GM10266 (cell line): ENCODE data around the gene DLG1.

Experiments
- DNase-seq: peaks from one replicate; pipeline ENCODE4 v3.0.0; 2012; ENCODE audit errors: extremely low spot score
- TF ChIP-seq, protein P1 (sequence below): IDR thresholded peaks from 2 replicates; pipeline ENCODE4 v1.5.1; 2012; ENCODE audit warnings: mild to moderate bottlenecking, low read depth; ENCODE audit not compliant: control insufficient read depth, insufficient read depth; ENCODE audit errors: missing control alignments

Gene DLG1

DNA sequence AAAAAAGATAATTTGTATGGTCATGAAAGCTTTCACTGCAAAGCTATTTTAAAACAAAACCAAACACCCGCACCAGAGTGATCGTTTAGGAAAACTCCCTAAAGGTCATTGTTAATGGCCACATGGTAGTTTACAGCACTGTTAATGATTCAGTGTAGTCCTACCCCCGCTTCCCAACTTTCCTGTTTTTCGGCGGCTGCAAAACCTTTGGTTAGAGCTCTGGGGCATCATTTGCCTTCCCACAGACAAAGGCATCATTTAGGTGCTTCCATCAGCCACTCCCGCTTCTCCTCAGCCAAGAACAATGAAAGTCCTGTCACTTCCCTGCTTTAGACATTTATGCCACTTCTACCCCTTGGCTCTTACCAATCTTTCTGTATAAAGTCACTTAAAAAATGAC lies 279.4 kb downstream of the DLG1 start:
- DNase-seq, result no peak

GRCh38 chr3:197017003-197017402 lies 281.4 kb downstream of the DLG1 start:
- DNase-seq, result no peak
- TF ChIP-seq, protein P1, sequence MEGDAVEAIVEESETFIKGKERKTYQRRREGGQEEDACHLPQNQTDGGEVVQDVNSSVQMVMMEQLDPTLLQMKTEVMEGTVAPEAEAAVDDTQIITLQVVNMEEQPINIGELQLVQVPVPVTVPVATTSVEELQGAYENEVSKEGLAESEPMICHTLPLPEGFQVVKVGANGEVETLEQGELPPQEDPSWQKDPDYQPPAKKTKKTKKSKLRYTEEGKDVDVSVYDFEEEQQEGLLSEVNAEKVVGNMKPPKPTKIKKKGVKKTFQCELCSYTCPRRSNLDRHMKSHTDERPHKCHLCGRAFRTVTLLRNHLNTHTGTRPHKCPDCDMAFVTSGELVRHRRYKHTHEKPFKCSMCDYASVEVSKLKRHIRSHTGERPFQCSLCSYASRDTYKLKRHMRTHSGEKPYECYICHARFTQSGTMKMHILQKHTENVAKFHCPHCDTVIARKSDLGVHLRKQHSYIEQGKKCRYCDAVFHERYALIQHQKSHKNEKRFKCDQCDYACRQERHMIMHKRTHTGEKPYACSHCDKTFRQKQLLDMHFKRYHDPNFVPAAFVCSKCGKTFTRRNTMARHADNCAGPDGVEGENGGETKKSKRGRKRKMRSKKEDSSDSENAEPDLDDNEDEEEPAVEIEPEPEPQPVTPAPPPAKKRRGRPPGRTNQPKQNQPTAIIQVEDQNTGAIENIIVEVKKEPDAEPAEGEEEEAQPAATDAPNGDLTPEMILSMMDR, result no peak

More for the DNA sequence above, 279.4 kb downstream of the DLG1 start:
- TF ChIP-seq, protein P1, result no peak

- no peak for DNase-seq
- TF ChIP-seq, protein P1, result no peak
Observed at GRCh38 chr3:197015790-197016736, 282.3 kb downstream of the DLG1 start.

- TF ChIP-seq, protein P1, result no peak
Observed at GRCh38 chr3:197014942-197015575, 283.4 kb downstream of the DLG1 start.

GRCh38 chr3:197014024-197014423 lies 284.4 kb downstream of the DLG1 start:
- DNase-seq, result no peak
- TF ChIP-seq, protein P1, result no peak

More at GRCh38 chr3:197014942-197015575, 283.4 kb downstream of the DLG1 start:
- DNase-seq, result no peak

GRCh38 chr3:197012540-197012883 lies 285.9 kb downstream of the DLG1 start:
- DNase-seq, result no peak
- TF ChIP-seq, protein P1, result no peak

- TF ChIP-seq, protein P1, result no peak
- no peak for DNase-seq
Observed at GRCh38 chr3:197011780-197012539, 286.5 kb downstream of the DLG1 start.
